GM21786 (cell line): ENCODE data around the gene BLACAT1.
A peak's percentile ranks its signal among the peaks of the same experiment; 100 is the strongest.
"Not testable (repeated sequence)": the region's sequence is repeated elsewhere in the genome, so short reads cannot be mapped to it uniquely, and the experiment has no call there.

Experiments used
- ATAC-seq: cut with Tn5 transposase; IDR thresholded peaks from one replicate; pipeline ENCODE4 v1.9.1; 2021; ENCODE audit not compliant: unreplicated experiment

The BLACAT1 gene

DNA sequence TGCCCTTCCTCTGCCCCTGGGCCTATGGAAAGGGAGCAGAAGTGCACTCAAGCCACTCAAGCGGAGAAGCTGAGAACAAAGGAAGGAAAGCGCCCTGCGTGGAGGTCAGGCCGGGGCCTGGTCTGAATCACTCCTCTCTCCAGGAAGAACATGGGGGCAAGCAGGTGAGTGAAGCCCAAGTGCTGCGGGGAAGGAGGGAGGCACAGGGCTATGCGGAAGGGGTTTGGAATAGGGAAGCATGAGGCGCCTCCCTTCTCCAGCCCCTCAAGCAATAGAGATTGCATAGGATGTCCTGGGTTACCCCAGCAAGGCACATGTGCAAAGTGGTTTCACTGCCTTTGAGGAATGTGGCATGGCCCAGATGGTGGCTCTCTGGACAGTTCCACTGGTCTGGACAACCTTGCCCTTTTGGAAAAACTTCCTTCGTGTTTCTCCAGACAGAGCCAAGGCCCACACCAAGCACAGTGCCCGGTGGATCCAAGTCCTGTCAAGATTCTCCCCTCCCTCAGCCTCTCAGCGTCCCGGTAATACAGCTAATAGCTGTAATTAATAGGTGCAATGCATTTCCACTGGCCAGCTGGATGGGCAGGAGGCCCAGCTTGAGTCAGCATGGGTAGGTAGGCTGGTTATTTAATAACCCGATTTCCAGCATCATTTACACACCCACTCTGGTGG is 13.7 kb downstream of the BLACAT1 start:
- ATAC-seq = no peak

GRCh38 chr1:205441716-205442050 is 14.2 kb downstream of the BLACAT1 start:
- ATAC-seq = no peak

- ATAC-seq = no peak
Observed at GRCh38 chr1:205441318-205441633, 14.6 kb downstream of the BLACAT1 start.

GRCh38 chr1:205440476-205441317 is 15.1 kb downstream of the BLACAT1 start:
- ATAC-seq = peak; percentile 70

GRCh38 chr1:205440121-205440475 is 15.7 kb downstream of the BLACAT1 start:
- no peak for ATAC-seq

- no peak for ATAC-seq
Observed at GRCh38 chr1:205438213-205439158, 17.4 kb downstream of the BLACAT1 start.

GRCh38 chr1:205437570-205437969 is 18.3 kb downstream of the BLACAT1 start:
- no peak for ATAC-seq

GRCh38 chr1:205436776-205437410 is 19.0 kb downstream of the BLACAT1 start:
- no peak for ATAC-seq

DNA sequence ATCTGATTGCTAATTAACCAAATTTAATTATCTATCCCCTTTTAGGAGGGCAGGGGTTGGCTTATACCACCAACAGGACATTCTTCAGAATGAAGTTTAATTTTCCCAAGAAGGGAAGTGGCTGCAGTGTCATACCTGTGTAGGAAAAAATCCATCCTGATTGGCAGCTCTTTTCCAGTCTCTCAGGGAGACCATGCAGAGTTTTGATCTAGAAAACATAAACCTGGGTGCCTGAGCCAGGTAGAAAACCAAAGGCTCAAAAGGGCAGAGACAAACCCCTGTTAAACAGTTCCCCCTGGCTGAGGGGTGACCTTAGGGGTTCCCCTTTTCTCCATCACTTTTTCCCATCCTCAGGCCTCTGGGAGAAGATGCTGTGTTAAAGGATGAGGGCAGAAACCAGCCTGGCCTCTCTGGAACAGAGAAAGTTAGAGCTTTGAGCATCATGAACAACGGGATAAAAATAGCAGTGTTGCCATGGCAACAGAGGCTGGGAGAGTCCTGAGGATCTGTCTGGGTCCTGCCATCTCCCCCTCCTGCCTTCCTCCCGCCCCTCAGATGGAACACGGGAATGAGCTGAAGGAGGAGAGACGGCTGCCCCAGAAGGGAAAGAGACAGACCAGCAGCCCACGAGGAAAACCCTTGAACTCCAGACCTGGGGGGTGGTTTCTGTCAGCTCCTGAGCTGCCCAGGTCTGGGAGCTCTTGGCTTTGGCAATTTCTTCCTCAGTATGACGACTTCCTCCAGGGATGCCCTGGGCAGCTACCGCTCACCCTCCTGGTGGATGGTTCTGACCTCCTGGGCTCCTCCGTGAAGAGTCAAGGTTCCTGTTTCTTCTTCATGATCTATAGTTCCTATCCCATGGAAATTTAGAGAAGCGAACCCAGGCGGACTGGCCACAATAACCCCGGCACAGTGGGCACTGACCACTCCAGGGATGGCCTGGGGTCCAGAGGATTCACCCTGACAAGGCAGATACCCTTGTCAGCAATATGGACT is 20.0 kb downstream of the BLACAT1 start:
- ATAC-seq = no peak

DNA sequence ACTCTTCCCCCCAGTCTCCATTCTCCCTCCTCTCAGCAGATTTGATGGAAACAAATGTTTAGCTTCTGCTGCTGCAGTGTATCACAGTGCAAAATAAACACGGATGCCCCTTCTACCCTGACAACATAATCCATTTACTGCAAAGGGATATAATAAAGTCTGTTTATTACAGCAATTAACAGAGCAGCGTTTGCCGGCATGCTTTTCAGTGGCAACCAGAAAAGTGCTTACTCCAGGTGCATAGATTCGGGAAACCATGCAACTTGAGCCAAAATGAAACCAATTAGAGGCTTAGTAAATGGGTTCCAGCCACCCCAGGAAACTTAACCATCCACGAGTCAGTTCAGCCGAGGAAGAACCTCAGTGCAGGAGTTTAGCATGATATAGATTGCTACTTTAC is 21.1 kb downstream of the BLACAT1 start:
- ATAC-seq = no peak

- ATAC-seq = not testable (repeated sequence)
Observed at GRCh38 chr1:205432692-205433091, 23.2 kb downstream of the BLACAT1 start.

GRCh38 chr1:205432116-205432515 is 23.7 kb downstream of the BLACAT1 start:
- no peak for ATAC-seq

- ATAC-seq = no peak
Observed at GRCh38 chr1:205430696-205431305, 25.0 kb downstream of the BLACAT1 start.

GRCh38 chr1:205429762-205430695 is 25.8 kb downstream of the BLACAT1 start:
- ATAC-seq = no peak

GRCh38 chr1:205424901-205425600 is 30.8 kb downstream of the BLACAT1 start:
- no peak for ATAC-seq

DNA sequence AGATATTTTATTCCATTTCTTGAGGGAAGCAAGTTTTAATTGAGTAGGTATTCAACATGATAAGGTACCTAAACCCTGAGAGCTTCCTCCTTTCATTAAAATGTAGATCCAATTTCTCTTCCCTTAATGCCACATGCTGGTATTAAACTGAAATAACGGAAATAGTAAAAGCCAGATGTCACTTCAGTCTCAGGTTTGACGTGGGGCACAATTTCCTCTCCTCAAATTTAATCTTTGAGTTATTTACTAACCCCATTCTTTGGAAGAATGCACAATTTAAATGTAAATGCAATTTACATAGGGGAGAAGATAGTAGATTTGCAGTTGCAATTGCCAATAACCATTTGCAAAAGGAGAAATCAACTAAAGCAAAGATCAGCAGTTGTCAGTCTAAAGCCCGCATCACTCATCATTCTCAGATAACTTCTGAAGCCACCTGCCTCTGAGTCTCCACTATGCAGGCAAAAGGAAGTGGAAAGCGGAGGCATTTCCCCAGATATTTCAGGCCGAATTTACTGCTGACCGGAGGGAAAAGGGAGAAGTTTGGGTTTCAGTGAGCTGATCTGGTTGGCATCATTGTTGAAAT is 31.9 kb downstream of the BLACAT1 start:
- no peak for ATAC-seq

- ATAC-seq = no peak
Observed at GRCh38 chr1:205422993-205423642, 32.7 kb downstream of the BLACAT1 start.
